ENCODE data around the gene IGF2BP2.

GRCh38 chr3:185757176-185757575 is 67.7 kb downstream of the IGF2BP2 start:
- no peak for TF ChIP-seq JUN (IDR thresholded peaks at IDR 0.05; ENCODE audit: low read depth, low read length)
- TF ChIP-seq EP300 (IDR thresholded peaks at IDR 0.05; ENCODE audit: borderline replicate concordance in 1 of 2, low read depth in 2 of 2, low read length in 2 of 2) = no peak
- no peak for TF ChIP-seq CTCF (IDR thresholded peaks at IDR 0.05; ENCODE audit: control extremely low read depth in 1 of 3, insufficient read depth in 1 of 3, low read depth in 1 of 3, low read length in 3 of 3)
- no peak for TF ChIP-seq SUZ12 (IDR thresholded peaks at IDR 0.05; ENCODE audit: low read length)
- no peak for TF ChIP-seq CHD7 (IDR thresholded peaks at IDR 0.05; ENCODE audit: insufficient replicate concordance, low read length)

Measured in H1 (cell line).